ENCODE measurements around the gene SLC38A8. TPM values are rescaled to one million over a fixed set of nuclear protein-coding genes. Genes with fewer than 3 reads are reported as not detected.

SLC38A8 gene
- total RNA-seq, 2 experiments from 2014 or later: not detected

DNA sequence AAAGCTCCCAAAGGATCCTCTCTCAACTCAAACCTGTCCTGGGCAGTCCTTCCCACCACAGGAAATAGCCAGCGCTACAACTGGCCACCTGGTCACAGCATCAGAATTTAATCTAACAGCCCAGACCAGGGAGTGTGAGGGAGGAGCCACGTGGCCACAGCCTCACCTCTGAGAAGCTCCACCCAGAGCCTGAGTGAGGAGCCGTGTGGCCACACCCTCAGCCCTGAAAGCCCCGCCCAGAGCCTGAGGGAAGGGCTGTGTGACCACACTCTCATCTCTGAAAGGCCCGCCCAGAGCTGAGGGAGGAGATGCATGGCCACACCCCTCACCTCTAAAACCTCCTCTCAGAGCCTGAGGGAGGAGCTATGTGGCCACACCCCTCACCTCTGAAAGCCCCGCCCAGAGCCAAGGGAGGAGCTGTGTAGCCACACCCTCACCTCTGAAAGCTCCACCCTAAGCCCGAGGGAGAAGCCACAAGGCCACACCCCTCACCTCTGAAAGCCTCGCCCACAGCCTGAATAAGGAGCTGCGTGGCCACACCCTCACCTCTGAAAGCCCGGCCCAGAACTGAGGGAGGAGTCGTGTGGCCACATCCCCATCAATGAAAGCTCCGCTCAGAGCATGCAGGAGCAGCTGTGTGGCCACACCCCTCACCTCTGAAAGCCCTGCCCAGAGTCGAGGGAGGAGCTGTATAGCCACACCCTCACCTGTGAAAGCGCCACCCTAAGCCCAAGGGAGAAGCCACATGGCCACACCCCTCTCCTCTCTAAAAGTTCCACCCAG lies 28.6 kb downstream of the SLC38A8 start:
- TF ChIP-seq, protein P1, sequence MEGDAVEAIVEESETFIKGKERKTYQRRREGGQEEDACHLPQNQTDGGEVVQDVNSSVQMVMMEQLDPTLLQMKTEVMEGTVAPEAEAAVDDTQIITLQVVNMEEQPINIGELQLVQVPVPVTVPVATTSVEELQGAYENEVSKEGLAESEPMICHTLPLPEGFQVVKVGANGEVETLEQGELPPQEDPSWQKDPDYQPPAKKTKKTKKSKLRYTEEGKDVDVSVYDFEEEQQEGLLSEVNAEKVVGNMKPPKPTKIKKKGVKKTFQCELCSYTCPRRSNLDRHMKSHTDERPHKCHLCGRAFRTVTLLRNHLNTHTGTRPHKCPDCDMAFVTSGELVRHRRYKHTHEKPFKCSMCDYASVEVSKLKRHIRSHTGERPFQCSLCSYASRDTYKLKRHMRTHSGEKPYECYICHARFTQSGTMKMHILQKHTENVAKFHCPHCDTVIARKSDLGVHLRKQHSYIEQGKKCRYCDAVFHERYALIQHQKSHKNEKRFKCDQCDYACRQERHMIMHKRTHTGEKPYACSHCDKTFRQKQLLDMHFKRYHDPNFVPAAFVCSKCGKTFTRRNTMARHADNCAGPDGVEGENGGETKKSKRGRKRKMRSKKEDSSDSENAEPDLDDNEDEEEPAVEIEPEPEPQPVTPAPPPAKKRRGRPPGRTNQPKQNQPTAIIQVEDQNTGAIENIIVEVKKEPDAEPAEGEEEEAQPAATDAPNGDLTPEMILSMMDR (conservative IDR thresholded peaks at IDR 0.05; ENCODE audit: low read length): no peak
- TF ChIP-seq EZH2phosphoT487 (IDR thresholded peaks at IDR 0.05; ENCODE audit: borderline replicate concordance, low read depth, low read length): no peak
- no peak overlapping the region for H3K27ac ChIP-seq (ENCODE audit: low read depth, low read length, poor library complexity, severe bottlenecking)
- no peak overlapping the region for H3K4me3 ChIP-seq (ENCODE audit: low read depth, low read length, poor library complexity, severe bottlenecking)
- H3K9me3 ChIP-seq (ENCODE audit: low read length): no peaks in the 10 kb centered on the region
- H3K9me2 ChIP-seq (ENCODE audit: insufficient read depth, low read length): no peaks in the 10 kb centered on the region
- intact Hi-C loops (cut with micrococcal nuclease; ENCODE audit: unreplicated experiment): loop anchor here (10.0 kb wide), 1 partner anchor 209 kb away; the partner anchor contains the start of gene HSBP1
- ChIA-PET POLR2A (interaction anchor here (0.6 to 1.6 kb wide), 15 partner anchors 9 to 984 kb away, joined by 3 to 9 read pairs (median 4); partner anchors contain the start of genes MBTPS1, MLYCD and TAF1C), CTCF (ENCODE audit: unreplicated experiment) (interaction anchor here (0.7 to 1.5 kb wide), 10 partner anchors 9 to 173 kb away, joined by 3 to 7 read pairs (median 3); partner anchors contain the start of gene TAF1C)
- peak; percentile 98 for DNase-seq (ENCODE audit: low spot score)
- no TSS peak for BruUV-seq (replicated peaks)
- H3K4me1 ChIP-seq (ENCODE audit: insufficient read depth, low read length, poor library complexity, severe bottlenecking): peaks cover 4% of the 10 kb centered on the region
- H2AFZ ChIP-seq (ENCODE audit: low read length): no peak overlapping the region; the same call in 1 of the 2 replicates
- no peaks in the 10 kb centered on the region for H3K36me3 ChIP-seq (ENCODE audit: insufficient read depth, low read length)
- no peaks in the 10 kb centered on the region for H4K20me1 ChIP-seq (ENCODE audit: insufficient read depth, low read length)
- H3K79me2 ChIP-seq (ENCODE audit: insufficient read depth, low read depth, low read length): no peaks in the 10 kb centered on the region
- peak overlapping the region; percentile 17; the same call in 1 of the 2 replicates for H3K4me2 ChIP-seq (ENCODE audit: low read length)

DNA sequence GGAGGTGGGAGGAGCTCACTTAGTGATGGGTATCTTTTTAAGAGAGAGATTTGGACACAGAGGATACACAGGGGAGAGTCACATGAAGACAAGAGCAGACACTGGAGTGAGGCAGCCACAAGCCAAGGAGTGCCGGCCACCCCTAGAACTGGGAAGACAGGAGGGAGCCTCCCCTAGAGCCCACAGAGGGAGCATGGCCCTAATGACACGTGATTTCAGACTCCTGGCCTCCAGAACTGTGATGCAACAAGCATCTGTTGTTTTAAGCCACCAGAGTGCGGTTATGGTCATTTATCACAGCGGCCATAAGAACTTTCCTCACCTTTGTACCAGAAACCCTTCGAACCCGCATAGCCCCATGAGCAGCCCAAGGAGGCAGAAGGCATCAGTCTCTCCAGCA lies 33.3 kb downstream of the SLC38A8 start:
- Histone ChIP-seq H3K4me3 (ENCODE audit: low read depth, low read length, poor library complexity, severe bottlenecking) (no peak overlapping the region), H3K9me2 (ENCODE audit: insufficient read depth, low read length) (no peaks in the 10 kb centered on the region), H2AFZ (ENCODE audit: low read length) (no peak overlapping the region), H4K20me1 (ENCODE audit: insufficient read depth, low read length) (no peaks in the 10 kb centered on the region), H3K36me3 (ENCODE audit: insufficient read depth, low read length) (no peaks in the 10 kb centered on the region), H3K4me1 (ENCODE audit: insufficient read depth, low read length, poor library complexity, severe bottlenecking) (no peaks in the 10 kb centered on the region), H3K27ac (ENCODE audit: low read depth, low read length, poor library complexity, severe bottlenecking) (no peak overlapping the region), H3K4me2 (ENCODE audit: low read length) (no peak overlapping the region), H3K9me3 (ENCODE audit: low read length) (no peaks in the 10 kb centered on the region), H3K79me2 (ENCODE audit: insufficient read depth, low read depth, low read length) (no peaks in the 10 kb centered on the region)
- no TSS peak for BruUV-seq (replicated peaks)
- ChIA-PET CTCF (ENCODE audit: unreplicated experiment) (no interaction called here), POLR2A (no interaction called here)
- intact Hi-C loops (cut with micrococcal nuclease; ENCODE audit: unreplicated experiment): no loop called here
- no peak for DNase-seq (ENCODE audit: low spot score)
- TF ChIP-seq, protein P1 (conservative IDR thresholded peaks at IDR 0.05; ENCODE audit: low read length): no peak
- TF ChIP-seq EZH2phosphoT487 (IDR thresholded peaks at IDR 0.05; ENCODE audit: borderline replicate concordance, low read depth, low read length): no peak

DNA sequence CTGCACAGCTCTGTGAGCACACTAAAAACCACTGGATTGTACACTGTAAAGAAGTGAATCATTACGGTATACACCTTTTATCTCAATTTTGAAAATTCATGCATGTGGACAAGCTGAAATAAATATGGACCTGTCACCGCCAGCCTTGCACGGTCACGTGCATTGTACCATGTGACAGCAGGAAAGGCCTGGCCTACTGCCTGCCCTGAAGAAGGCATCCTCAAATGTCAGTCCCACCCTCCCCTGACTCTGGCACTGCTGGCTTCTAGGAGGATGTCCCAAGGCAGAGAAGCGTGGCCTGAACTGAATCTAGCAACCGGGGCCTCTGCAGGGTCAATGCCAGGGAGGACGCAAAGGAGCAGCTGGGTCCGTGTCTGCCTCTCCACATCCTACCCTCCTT lies 34.6 kb downstream of the SLC38A8 start:
- no TSS peak for BruUV-seq (replicated peaks)
- Histone ChIP-seq H2AFZ (ENCODE audit: low read length) (no peak overlapping the region), H3K9me3 (ENCODE audit: low read length) (no peaks in the 10 kb centered on the region), H3K9me2 (ENCODE audit: insufficient read depth, low read length) (no peaks in the 10 kb centered on the region), H3K4me1 (ENCODE audit: insufficient read depth, low read length, poor library complexity, severe bottlenecking) (no peaks in the 10 kb centered on the region), H3K36me3 (ENCODE audit: insufficient read depth, low read length) (no peaks in the 10 kb centered on the region), H3K4me2 (ENCODE audit: low read length) (no peak overlapping the region), H4K20me1 (ENCODE audit: insufficient read depth, low read length) (no peaks in the 10 kb centered on the region), H3K4me3 (ENCODE audit: low read depth, low read length, poor library complexity, severe bottlenecking) (no peak overlapping the region), H3K27ac (ENCODE audit: low read depth, low read length, poor library complexity, severe bottlenecking) (no peak overlapping the region), H3K79me2 (ENCODE audit: insufficient read depth, low read depth, low read length) (no peaks in the 10 kb centered on the region)
- ChIA-PET POLR2A (no interaction called here), CTCF (ENCODE audit: unreplicated experiment) (no interaction called here)
- DNase-seq (ENCODE audit: low spot score): no peak
- intact Hi-C loops (cut with micrococcal nuclease; ENCODE audit: unreplicated experiment): no loop called here
- TF ChIP-seq EZH2phosphoT487 (IDR thresholded peaks at IDR 0.05; ENCODE audit: borderline replicate concordance, low read depth, low read length): no peak
- TF ChIP-seq, protein P1 (conservative IDR thresholded peaks at IDR 0.05; ENCODE audit: low read length): no peak

All from OCI-LY7 (cell line).